GM18861 (cell line): ENCODE measurements around the gene HOXB8.

ENCODE experiments used
- ATAC-seq: cut with Tn5 transposase; IDR thresholded peaks from one replicate; pipeline ENCODE4 v1.9.1; 2021; ENCODE audit not compliant: unreplicated experiment

Gene HOXB8

DNA sequence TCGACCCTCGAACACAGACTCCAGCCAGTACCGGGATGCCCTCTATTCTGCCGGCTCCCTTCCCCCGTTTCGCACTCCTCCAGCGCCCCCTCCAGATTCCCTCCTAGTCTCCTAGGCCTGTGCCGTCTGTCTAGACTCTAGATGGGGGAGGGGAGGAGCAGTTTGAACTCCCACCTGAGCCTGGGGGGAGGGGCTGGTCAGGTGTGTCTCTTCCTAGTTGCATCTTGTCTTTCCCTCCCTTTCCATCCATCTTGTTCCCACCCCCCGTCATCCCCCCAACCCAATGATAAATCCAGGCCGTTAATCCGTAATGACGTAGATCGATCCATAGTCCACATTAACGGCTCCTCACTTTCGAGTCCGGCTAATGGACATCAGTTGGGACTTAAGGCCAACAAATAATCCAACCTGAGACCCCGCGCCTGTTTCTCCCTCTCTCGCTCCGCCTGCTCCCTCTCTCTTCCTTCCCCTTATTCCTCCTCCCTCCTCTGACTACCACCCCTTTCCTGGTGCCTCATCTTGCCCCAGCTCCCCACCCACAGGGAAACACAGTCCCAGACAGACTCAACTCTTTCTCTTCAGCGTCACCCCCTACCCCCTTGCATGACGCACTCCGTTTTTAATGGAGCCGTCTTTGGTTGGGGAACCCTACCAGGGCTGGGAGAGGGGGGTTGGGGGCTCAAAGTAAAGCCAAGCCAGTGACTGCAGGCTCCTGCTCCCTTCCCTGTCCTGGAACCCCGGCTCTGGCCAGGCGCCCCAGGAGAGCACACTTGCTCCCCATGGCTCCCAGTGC, 18.2 kb downstream of the HOXB8 start:
- no peak for ATAC-seq

GRCh38 chr17:48596000-48596734, 18.9 kb downstream of the HOXB8 start:
- no peak for ATAC-seq

DNA sequence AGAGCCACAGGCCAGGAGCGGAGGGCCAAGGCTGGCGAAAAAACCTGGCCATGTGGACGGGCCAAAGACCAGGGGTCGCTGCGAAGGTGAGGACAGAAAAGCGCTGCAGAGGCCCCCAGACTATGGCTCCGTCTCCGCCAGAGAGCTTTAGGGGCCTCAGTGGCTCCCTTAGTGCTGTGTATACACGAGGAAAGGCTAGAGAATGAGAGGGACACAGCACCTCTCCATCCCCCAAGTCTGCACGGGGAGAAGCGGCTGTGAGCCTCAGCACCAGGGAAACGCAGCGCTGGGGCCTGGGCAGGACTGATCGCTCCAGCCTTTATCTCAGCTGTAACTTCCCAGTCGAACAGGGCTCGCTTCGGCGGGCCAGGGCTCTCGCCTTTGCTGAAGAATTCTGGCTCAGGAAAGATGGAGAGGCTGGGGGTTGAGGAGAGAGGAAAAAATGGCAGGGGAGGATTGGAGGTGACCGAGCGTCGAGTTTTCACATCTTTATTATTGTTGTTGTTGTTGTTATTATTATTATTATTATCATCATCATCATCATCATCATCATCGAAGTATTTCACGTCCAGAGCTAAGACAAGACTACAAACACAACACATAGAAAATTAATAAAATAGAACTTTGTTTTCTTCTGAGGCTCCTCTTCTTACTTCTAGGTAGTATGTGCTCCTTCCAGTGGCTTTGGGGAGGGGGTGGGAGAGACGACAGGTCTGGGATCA, 19.7 kb downstream of the HOXB8 start:
- ATAC-seq: no peak

DNA sequence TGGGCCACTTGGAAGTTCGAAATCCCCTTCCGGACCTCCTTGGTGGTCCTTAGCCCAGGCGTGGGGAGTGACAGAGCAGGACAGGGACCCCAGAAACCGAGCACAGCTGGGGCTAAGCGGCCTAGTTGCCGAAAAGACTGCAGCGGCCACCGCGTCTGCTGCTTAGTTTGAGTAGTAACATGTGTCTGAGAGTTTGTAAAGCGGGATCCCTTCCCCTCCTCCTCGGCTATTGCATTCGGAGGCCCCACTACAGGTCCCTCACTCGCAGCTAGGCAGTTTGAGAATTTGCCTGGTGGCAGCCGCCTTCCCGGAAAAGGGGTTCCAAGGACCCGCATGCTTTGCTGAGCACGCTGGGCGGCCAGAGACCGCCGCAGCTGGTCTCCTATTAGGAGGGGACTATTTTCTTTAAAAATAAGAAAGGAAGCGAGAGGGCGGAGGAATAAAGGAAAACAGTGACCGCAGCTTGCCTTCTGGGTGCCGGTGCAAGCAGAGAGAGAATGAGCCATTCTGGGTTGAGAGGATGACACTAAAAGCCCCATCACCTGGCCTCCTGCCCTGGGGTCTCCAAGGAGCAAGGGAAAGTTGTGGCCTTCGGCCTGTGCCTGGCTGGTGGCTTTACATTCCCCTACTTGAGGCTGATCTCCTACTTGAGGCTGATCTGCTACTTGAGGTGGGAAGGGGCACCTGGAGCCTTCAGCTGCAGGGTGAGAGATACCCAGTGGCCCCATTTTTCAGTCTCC, 20.4 kb downstream of the HOXB8 start:
- no peak for ATAC-seq

DNA sequence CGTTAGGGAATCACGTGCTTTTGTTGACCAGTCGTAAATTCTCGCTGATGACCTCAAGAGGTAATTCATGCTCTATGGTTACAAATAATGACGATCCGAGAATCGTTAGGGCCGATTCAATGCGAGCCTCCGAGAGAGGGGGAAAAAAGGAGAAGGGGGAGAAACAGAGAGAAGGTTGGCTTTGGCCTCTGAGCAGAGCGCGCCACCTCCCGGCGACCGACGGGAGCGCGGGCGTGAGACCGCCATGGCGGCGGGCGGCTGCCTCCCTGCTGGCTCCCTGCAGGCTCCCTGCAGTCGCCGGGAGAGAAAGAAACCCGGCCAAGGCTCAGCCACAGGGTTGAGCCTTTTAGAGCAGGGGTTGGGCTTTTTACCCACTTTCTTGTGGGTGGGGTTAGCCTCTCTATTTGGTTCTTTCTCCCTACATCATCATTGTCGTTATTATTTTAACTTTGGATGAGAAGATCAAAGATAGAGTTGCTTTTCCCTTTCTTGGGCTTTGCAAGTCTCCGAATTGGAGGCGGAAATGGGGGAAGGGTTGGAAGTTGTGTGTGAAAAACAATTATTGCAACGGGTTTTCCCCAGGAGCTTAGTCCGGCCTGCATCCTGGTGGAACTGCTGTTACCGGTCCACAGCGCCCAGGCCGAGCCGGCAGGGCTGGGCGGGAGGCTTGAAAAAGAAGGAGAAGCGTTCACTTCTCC, 21.1 kb downstream of the HOXB8 start:
- no peak for ATAC-seq

- no peak for ATAC-seq
These were observed 21.8 kb downstream of the HOXB8 start, which contains the start of gene HOXB5 for GRCh38 chr17:48593126-48593829. Gene HOXB5, minus strand, starts transcription at chr17:48593779. Its CDS starts 97 bp downstream, at chr17:48593682.

DNA sequence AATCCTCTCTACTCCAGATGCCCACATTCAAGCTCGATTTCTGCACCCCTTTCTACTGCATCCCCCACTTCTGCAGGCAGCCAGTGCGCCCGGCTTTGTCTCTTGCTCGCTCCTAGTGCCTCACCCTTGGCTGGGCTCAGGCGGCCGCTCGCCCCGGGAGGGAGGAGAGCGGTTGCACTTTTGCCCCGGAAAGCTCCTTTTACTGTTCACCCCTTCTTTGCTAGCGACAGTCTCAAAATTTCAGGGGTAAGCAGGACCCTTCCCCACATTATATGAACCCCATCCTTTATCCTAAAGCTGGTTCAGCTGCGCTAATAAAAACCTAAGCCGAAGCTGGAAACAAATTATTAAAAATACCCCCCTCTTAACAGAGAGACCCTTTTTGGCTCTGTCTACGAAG, 22.5 kb downstream of the HOXB8 start:
- ATAC-seq: no peak

DNA sequence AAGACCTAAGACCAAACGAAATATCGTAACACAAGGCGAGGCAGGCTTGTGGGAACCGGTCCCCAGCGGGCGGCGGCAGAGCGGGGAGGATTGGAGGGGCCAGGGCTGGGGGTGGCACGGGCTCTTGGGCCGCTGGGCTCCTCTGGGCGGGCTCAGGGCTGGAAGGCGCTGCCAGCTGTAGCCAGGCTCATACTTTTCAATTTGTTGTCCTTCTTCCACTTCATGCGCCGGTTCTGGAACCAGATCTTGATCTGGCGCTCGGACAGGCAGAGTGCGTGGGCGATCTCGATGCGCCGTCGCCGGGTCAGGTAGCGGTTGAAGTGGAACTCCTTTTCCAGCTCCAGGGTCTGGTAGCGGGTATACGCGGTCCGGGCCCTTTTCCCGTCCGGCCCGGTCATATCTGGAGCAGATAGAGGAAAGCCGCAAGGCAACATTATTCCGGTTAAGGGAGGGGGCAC, 23.0 kb downstream of the HOXB8 start:
- no peak for ATAC-seq

- ATAC-seq: no peak
These were observed 23.6 kb downstream of the HOXB8 start for GRCh38 chr17:48591255-48592056.

- ATAC-seq: no peak
These were observed 24.4 kb downstream of the HOXB8 start for GRCh38 chr17:48590607-48591161.

GRCh38 chr17:48589831-48590606, 25.1 kb downstream of the HOXB8 start, which contains the start of gene HOXB3:
Gene HOXB3, minus strand, starts transcription at chr17:48590241. Its CDS starts 37,767 bp downstream, at chr17:48552474.
- ATAC-seq: no peak

GRCh38 chr17:48589060-48589830, 25.8 kb downstream of the HOXB8 start:
- ATAC-seq: no peak

DNA sequence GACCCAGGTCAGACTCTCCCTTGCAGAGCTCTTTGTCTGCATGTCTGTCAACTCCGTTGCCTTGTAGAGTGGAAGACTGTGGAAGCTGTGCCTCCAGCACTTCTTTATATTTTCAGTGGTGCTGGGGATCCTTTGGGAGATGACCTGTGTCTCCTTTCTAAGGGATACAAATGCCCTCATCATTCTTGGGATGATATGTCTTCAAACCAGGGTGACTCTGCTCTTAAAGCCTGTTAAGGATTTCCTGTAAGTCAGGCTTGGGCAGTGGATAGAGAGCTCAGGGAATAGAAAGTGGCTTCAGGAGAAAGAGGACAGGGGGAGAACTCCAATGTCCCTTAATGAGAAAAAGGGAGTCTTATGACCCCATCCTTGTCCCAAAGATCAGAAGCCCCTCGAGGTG, 26.6 kb downstream of the HOXB8 start:
- no peak for ATAC-seq

- no peak for ATAC-seq
These were observed 27.0 kb downstream of the HOXB8 start for GRCh38 chr17:48588074-48588415.

DNA sequence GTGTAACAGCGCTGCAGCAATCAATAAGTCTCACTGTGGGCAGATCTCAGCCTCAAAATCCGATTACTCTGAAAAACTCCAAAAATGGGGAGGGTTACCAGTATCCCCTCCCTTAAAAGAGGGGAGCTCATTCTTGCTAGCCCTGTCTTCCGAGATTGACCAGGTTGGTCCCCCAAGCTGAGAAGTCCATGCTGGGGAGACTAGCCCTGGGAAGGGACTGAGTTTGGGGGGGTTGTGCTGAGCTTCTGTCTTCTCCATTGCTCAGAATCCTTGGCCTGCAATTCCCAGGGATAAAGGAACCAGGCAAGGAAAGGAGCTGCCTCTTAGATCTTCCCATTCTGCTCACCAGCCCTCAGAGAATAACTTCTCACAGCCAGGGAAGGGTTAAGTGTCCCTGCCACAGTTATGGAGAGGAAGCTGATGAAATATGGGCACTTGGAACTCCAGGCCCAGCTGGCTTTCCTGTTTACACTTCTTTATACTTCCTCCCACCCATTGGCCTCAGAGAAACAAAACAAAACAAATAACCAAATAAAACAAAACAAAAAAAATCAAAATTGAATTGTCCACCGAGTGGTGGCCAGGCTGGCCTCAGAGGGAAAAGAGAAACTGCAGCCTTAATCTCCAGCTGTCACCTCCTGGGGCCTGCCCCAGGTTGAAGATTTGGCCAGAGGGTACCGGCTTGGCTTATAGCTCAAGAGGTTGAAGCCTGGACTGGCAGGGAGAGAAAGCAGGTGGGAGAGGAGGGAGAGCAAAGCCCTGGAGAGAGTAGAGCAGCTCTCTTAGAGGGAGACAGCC, 27.6 kb downstream of the HOXB8 start:
- no peak for ATAC-seq
